A673 (cell line): ENCODE measurements around the gene GPR84. TPM values are rescaled to one million over a fixed set of nuclear protein-coding genes. Genes with fewer than 3 reads are reported as not detected.

Source experiments
- BruUV-seq: library from RNA; stranded (reverse); fragments of 400-500 nt; replicated peaks from 2 replicates; lab custom pipeline; 2021; lab: Mats Ljungman, UMichigan
- CTCF ChIA-PET: fragments of 300-600 bp; sonication (Branson Sonifier 250); formaldehyde crosslinking; loops from one replicate; lab custom pipeline; 2022; ENCODE audit warnings: antibody characterized with exemption; lab: Charles Lee
- POLR2A ChIA-PET: fragments of 300-600 bp; sonication (Branson Sonifier 250); formaldehyde crosslinking; loops from one replicate; lab custom pipeline; 2022; ENCODE audit warnings: antibody characterized with exemption; ENCODE audit not compliant: low non-redundant PET; lab: Charles Lee
- DNase-seq: peaks from one replicate; pipeline ENCODE4 v3.0.0-alpha.2; 2015; ENCODE audit warnings: low spot score
- H3K27ac ChIP-seq: fragments of 200-600 bp; sonication (generic); 2 replicates; pipeline ENCODE4 v1.5.1; 2016; ENCODE audit warnings: mixed run types, low read depth, mild to moderate bottlenecking, mixed read lengths, antibody characterized with exemption, low read length; ENCODE audit not compliant: poor library complexity, severe bottlenecking
- H3K27me3 ChIP-seq: fragments of 200-600 bp; sonication (generic); replicated peaks from 2 replicates; pipeline ENCODE4 v1.6.1; 2017; ENCODE audit warnings: mixed run types, low read depth, mild to moderate bottlenecking, mixed read lengths, antibody characterized with exemption, low read length; ENCODE audit not compliant: insufficient read depth, poor library complexity
- H3K36me3 ChIP-seq: fragments of 200-600 bp; sonication (generic); 2 replicates; pipeline ENCODE4 v1.6.1; 2016; ENCODE audit warnings: mixed run types, mild to moderate bottlenecking, mixed read lengths, antibody characterized with exemption, low read length; ENCODE audit not compliant: insufficient read depth, poor library complexity, severe bottlenecking
- H3K4me1 ChIP-seq: fragments of 200-600 bp; sonication (generic); 2 replicates; pipeline ENCODE4 v1.6.1; 2017; ENCODE audit warnings: mixed run types, mild to moderate bottlenecking, mixed read lengths, antibody characterized with exemption, low read length; ENCODE audit not compliant: insufficient read depth, poor library complexity, severe bottlenecking
- H3K4me3 ChIP-seq: fragments of 200-600 bp; sonication (generic); 2 replicates; pipeline ENCODE4 v1.5.1; 2016; ENCODE audit warnings: low read depth, mixed run types, mild to moderate bottlenecking, mixed read lengths, low read length; ENCODE audit not compliant: poor library complexity, severe bottlenecking
- H3K9me3 ChIP-seq: fragments of 200-600 bp; sonication (generic); 2 replicates; pipeline ENCODE4 v1.6.1; 2016; ENCODE audit warnings: mixed run types, low read depth, mild to moderate bottlenecking, mixed read lengths, antibody characterized with exemption, low read length; ENCODE audit not compliant: poor library complexity, severe bottlenecking
- EZH2 ChIP-seq: fragments of 200-600 bp; sonication (generic); IDR thresholded peaks from 2 replicates; pipeline ENCODE4 v1.6.1; 2017; ENCODE audit warnings: borderline replicate concordance, low read depth, mild to moderate bottlenecking, mixed read lengths, antibody characterized with exemption, low read length; ENCODE audit not compliant: poor library complexity, severe bottlenecking
- intact Hi-C: fragments of 100-400 bp; cut with micrococcal nuclease; formaldehyde crosslinking; loops from one replicate; pipeline ENCODE4 v1.10.0; 2022; ENCODE audit not compliant: unreplicated experiment
- total RNA-seq: library from RNA; stranded (reverse); gene quantifications from 2 replicates; pipeline ENCODE4 v1.2.3, GENCODE V29; 2021
- TF ChIP-seq, protein P1 (sequence below): fragments of 300-800, 200-600 bp; sonication (generic); conservative IDR thresholded peaks from 2 replicates; pipeline ENCODE4 v1.5.1; 2017; ENCODE audit warnings: low read depth, mild to moderate bottlenecking, antibody characterized with exemption, low read length, moderate library complexity, mixed read lengths

GPR84 gene
- total RNA-seq, 1 experiment from 2014 or later: not detected

- intact Hi-C loops: no loop called here
- ChIA-PET POLR2A (no interaction called here), CTCF (no interaction called here)
Measured at GRCh38 chr12:54407183-54407905, 43.1 kb upstream of the GPR84 start.

DNA sequence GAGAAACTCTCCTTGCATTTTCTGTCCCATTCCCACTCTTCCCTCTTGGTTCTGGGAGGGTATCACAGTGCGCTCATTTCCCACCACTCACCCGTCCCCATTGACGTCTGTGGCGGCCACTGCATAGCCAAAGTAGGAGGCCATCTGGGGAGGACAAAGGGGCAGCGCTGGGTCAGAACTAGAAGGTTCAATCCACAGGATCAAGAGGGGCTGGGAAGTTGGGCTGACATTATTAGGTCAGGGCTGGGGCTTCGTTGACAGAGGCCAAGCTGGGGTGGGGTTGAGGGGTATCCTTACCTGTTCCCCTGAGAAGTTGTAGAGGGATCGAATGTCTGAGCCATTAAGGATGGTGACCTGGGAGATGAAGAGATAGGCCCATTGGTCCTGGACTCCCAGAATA, 41.3 kb upstream of the GPR84 start:
- intact Hi-C loops: no loop called here
- no peak for DNase-seq
- CTCF ChIA-PET: no interaction called here

More at GRCh38 chr12:54407183-54407905, 43.1 kb upstream of the GPR84 start:
- TF ChIP-seq, protein P1, sequence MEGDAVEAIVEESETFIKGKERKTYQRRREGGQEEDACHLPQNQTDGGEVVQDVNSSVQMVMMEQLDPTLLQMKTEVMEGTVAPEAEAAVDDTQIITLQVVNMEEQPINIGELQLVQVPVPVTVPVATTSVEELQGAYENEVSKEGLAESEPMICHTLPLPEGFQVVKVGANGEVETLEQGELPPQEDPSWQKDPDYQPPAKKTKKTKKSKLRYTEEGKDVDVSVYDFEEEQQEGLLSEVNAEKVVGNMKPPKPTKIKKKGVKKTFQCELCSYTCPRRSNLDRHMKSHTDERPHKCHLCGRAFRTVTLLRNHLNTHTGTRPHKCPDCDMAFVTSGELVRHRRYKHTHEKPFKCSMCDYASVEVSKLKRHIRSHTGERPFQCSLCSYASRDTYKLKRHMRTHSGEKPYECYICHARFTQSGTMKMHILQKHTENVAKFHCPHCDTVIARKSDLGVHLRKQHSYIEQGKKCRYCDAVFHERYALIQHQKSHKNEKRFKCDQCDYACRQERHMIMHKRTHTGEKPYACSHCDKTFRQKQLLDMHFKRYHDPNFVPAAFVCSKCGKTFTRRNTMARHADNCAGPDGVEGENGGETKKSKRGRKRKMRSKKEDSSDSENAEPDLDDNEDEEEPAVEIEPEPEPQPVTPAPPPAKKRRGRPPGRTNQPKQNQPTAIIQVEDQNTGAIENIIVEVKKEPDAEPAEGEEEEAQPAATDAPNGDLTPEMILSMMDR: no peak
- no peak for TF ChIP-seq EZH2
- Histone ChIP-seq H3K27ac (peak overlapping the region; percentile 27), H3K36me3 (peaks cover 67% of the 10 kb centered on the region), H3K4me3 (no peak overlapping the region), H3K27me3 (no peaks in the 10 kb centered on the region), H3K9me3 (no peaks in the 10 kb centered on the region), H3K4me1 (peaks cover 14% of the 10 kb centered on the region)
- DNase-seq: no peak
- BruUV-seq: no TSS peak

GRCh38 chr12:54405106-54405505, 40.8 kb upstream of the GPR84 start:
- TF ChIP-seq, protein P1: no peak
- TF ChIP-seq EZH2: no peak
- Histone ChIP-seq H3K4me3 (no peak overlapping the region), H3K27ac (no peak overlapping the region), H3K4me1 (no peaks in the 10 kb centered on the region), H3K27me3 (no peaks in the 10 kb centered on the region), H3K9me3 (no peaks in the 10 kb centered on the region), H3K36me3 (peaks cover 89% of the 10 kb centered on the region)
- no peak for DNase-seq
- ChIA-PET POLR2A (no interaction called here), CTCF (no interaction called here)
- intact Hi-C loops: no loop called here
- no TSS peak for BruUV-seq

More for the DNA sequence above, 41.3 kb upstream of the GPR84 start:
- Histone ChIP-seq H3K4me3 (no peak overlapping the region), H3K27me3 (no peaks in the 10 kb centered on the region), H3K4me1 (no peaks in the 10 kb centered on the region), H3K9me3 (no peaks in the 10 kb centered on the region), H3K36me3 (peaks cover 84% of the 10 kb centered on the region), H3K27ac (no peak overlapping the region)
- no TSS peak for BruUV-seq
- TF ChIP-seq EZH2: no peak
- TF ChIP-seq, protein P1: no peak
- POLR2A ChIA-PET: no interaction called here
